ENCODE measurements around the gene DLX1. TPM values are rescaled to one million over a fixed set of nuclear protein-coding genes. Genes with fewer than 3 reads are reported as not detected.

The DLX1 gene
- total RNA-seq, 3 donors from 2014 or later = 0.29 TPM; not detected in 2

GRCh38 chr2:172116107-172116506 lies 30.8 kb downstream of the DLX1 start:
- Histone ChIP-seq H3K9me3 (no peaks in the 10 kb centered on the region), H3K36me3 (no peaks in the 10 kb centered on the region), H3K4me3 (no peak overlapping the region), H3K4me1 (no peaks in the 10 kb centered on the region), H3K27ac (no peak overlapping the region), H3K27me3 (peaks cover 0 to 3% of the 10 kb centered on the region in 2 donors)
- DNase-seq (ENCODE audit: low spot score in 2 of 2) = no peak
- intact Hi-C loops (cut with DNase I; ENCODE audit: low total_unique reads) = no loop called here
- TF ChIP-seq POLR2A (IDR thresholded peaks at IDR 0.05) (no peak), CTCF (IDR thresholded peaks at IDR 0.05) (no peak), POLR2AphosphoS5 (IDR thresholded peaks at IDR 0.05) (no peak)

DNA sequence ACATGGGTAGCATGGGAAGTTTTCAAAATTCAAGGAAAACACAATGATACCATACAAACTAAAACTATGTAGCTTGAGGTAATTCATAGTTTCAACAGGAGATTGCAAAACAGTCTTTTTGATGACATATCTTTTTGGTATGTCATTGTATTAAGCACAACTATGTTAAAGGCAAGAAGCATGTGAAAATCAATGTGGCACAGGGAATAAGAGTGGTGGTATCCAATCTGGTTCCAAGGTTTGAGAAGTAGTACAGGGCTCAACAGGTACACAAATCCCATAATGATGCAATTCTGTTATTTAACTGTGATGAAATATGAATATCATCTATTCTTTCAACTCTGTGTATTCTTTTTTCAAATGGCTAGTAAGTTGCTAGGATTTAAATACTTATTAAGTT lies 33.8 kb downstream of the DLX1 start:
- DNase-seq (ENCODE audit: low spot score in 2 of 2) = no peak
- Histone ChIP-seq H3K36me3 (no peaks in the 10 kb centered on the region), H3K4me1 (no peaks in the 10 kb centered on the region), H3K27ac (no peak overlapping the region), H3K4me3 (no peak overlapping the region), H3K9me3 (no peaks in the 10 kb centered on the region), H3K27me3 (no peaks in the 10 kb centered on the region)
- TF ChIP-seq POLR2AphosphoS5 (IDR thresholded peaks at IDR 0.05) = no peak
- TF ChIP-seq CTCF (IDR thresholded peaks at IDR 0.05) = no peak
- TF ChIP-seq POLR2A (IDR thresholded peaks at IDR 0.05) = no peak
- intact Hi-C loops (cut with DNase I; ENCODE audit: low total_unique reads) = no loop called here

DNA sequence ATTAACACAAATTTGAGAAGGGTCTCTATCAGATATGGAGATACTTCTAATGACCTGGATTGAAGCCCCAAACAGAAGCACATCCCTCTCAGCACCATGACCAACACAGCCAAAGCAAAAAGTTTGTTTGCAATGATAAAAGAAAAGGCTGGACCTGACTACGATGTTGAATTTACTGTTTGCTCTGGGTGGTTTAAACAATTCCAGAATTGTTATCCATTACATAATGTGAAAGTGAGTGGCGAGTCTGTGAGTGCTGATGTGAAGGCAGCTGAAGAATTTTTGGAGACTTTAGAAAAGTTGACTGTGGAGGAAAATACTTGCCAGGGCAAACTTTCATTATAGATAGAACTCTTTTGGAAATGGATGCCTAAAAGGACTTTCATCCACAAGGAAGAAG lies 34.8 kb downstream of the DLX1 start:
- no peak for TF ChIP-seq POLR2A (IDR thresholded peaks at IDR 0.05)
- TF ChIP-seq POLR2AphosphoS5 (IDR thresholded peaks at IDR 0.05) = no peak
- TF ChIP-seq CTCF (IDR thresholded peaks at IDR 0.05) = no peak
- H3K4me3 ChIP-seq = no peak overlapping the region
- DNase-seq (ENCODE audit: low spot score in 2 of 2) = no peak
- H3K9me3 ChIP-seq = no peaks in the 10 kb centered on the region
- no peaks in the 10 kb centered on the region for H3K4me1 ChIP-seq
- no peak overlapping the region for H3K27ac ChIP-seq
- intact Hi-C loops (cut with DNase I; ENCODE audit: low total_unique reads) = no loop called here
- no peaks in the 10 kb centered on the region for H3K36me3 ChIP-seq
- no peaks in the 10 kb centered on the region for H3K27me3 ChIP-seq

DNA sequence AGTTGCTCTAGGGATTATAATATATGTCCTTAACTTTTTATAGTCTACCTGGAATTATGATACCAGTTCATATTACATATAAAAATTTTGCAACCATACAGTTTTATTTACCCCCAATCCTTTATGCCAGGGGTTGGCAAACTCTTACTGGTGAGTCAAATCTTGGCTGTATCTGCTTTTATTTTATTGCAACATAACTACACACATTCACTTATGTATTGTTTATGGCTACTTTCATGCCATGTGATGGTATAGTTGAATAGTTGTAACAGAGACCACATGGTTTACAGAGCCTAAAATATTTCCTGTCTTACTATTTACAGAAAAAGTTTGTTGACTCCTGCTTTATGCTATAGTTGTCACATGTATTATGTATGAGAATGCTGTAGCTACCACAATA lies 43.2 kb downstream of the DLX1 start:
- TF ChIP-seq CTCF (IDR thresholded peaks at IDR 0.05) (no peak), POLR2A (IDR thresholded peaks at IDR 0.05) (no peak), POLR2AphosphoS5 (IDR thresholded peaks at IDR 0.05) (no peak)

DNA sequence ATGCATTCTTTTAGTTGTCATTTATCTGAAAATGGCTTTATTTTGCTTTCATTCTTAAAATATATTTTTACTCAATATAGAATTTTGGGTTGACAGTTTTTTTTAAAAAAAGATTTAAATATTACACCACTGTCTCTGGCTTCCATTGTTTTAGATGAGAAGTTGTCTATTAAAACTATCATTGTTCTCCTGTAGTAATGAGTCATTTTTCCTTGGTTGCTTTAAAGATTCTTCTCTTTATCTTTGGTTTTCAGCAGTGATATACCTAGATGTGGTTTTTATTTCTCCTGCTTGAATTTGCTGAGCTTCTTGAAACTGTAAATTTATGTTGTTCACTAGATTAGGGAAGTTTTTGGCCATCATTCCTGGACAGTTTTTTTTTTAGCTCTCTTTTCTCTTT lies 44.1 kb downstream of the DLX1 start:
- Histone ChIP-seq H3K36me3 (no peaks in the 10 kb centered on the region), H3K4me3 (no peak overlapping the region), H3K27me3 (no peaks in the 10 kb centered on the region), H3K9me3 (no peaks in the 10 kb centered on the region), H3K4me1 (no peaks in the 10 kb centered on the region), H3K27ac (no peak overlapping the region)
- no peak for TF ChIP-seq CTCF (IDR thresholded peaks at IDR 0.05)
- intact Hi-C loops (cut with DNase I; ENCODE audit: low total_unique reads) = no loop called here
- no peak for DNase-seq (ENCODE audit: low spot score in 2 of 2)

More for the DNA sequence above, 43.2 kb downstream of the DLX1 start:
- Histone ChIP-seq H3K4me3 (no peak overlapping the region), H3K27ac (no peak overlapping the region), H3K4me1 (no peaks in the 10 kb centered on the region), H3K9me3 (no peaks in the 10 kb centered on the region), H3K27me3 (no peaks in the 10 kb centered on the region), H3K36me3 (no peaks in the 10 kb centered on the region)
- no peak for DNase-seq (ENCODE audit: low spot score in 2 of 2)
- intact Hi-C loops (cut with DNase I; ENCODE audit: low total_unique reads) = no loop called here

Data from breast epithelium (tissue), 4 donors.